Mesothelial cell of epicardium (in vitro differentiated cells): ENCODE results near the gene STOML1. TPM values are rescaled to one million over a fixed set of nuclear protein-coding genes. Genes with fewer than 3 reads are reported as not detected.

Source experiments
- DNase-seq, 2 experiments: peaks; one replicate each; pipeline ENCODE4 v3.0.0; 2021; ENCODE audit warnings: low spot score in 2 of 2; ENCODE audit not compliant: unreplicated experiment in 2 of 2
- H3K27ac Mint-ChIP-seq: 2 replicates; pipeline ENCODE4 v1.8.0; 2021; ENCODE audit warnings: mixed read lengths
- H3K27me3 Mint-ChIP-seq: 2 replicates; pipeline ENCODE4 v1.8.0; 2021; ENCODE audit warnings: low read depth, mixed read lengths
- H3K36me3 Mint-ChIP-seq: 2 replicates; pipeline ENCODE4 v1.8.0; 2021; ENCODE audit warnings: mixed read lengths
- H3K4me1 Mint-ChIP-seq: 2 replicates; pipeline ENCODE4 v1.8.0; 2021; ENCODE audit warnings: mixed read lengths
- H3K4me3 Mint-ChIP-seq: 2 replicates; pipeline ENCODE4 v1.8.0; 2021; ENCODE audit warnings: mild to moderate bottlenecking, moderate library complexity, mixed read lengths
- H3K9me3 Mint-ChIP-seq: 2 replicates; pipeline ENCODE4 v1.8.0; 2021; ENCODE audit warnings: mixed read lengths
- total RNA-seq: library from RNA; stranded (reverse); gene quantifications from 3 replicates; pipeline ENCODE4 v1.2.1, GENCODE V29; 2021
- TF ChIP-seq, protein P1 (sequence below): fragments of 200-600 bp; sonication (generic); IDR thresholded peaks from one replicate; pipeline ENCODE4 v1.5.0; 2021; ENCODE audit warnings: antibody characterized with exemption; ENCODE audit not compliant: unreplicated experiment

The STOML1 gene
- total RNA-seq, 1 donor from 2014 or later: 11.9 TPM

GRCh38 chr15:74025436-74025835 is 33.3 kb upstream of the STOML1 start:
- H3K36me3 Mint-ChIP-seq: peaks cover 25% of the 10 kb centered on the region
- no peak overlapping the region for H3K27ac Mint-ChIP-seq
- H3K4me3 Mint-ChIP-seq: no peak overlapping the region
- H3K9me3 Mint-ChIP-seq: no peaks in the 10 kb centered on the region
- TF ChIP-seq, protein P1, sequence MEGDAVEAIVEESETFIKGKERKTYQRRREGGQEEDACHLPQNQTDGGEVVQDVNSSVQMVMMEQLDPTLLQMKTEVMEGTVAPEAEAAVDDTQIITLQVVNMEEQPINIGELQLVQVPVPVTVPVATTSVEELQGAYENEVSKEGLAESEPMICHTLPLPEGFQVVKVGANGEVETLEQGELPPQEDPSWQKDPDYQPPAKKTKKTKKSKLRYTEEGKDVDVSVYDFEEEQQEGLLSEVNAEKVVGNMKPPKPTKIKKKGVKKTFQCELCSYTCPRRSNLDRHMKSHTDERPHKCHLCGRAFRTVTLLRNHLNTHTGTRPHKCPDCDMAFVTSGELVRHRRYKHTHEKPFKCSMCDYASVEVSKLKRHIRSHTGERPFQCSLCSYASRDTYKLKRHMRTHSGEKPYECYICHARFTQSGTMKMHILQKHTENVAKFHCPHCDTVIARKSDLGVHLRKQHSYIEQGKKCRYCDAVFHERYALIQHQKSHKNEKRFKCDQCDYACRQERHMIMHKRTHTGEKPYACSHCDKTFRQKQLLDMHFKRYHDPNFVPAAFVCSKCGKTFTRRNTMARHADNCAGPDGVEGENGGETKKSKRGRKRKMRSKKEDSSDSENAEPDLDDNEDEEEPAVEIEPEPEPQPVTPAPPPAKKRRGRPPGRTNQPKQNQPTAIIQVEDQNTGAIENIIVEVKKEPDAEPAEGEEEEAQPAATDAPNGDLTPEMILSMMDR: no peak
- no peaks in the 10 kb centered on the region for H3K4me1 Mint-ChIP-seq
- H3K27me3 Mint-ChIP-seq: no peaks in the 10 kb centered on the region
- no peak for DNase-seq

- H3K36me3 Mint-ChIP-seq: peaks cover 25% of the 10 kb centered on the region
- no peaks in the 10 kb centered on the region for H3K9me3 Mint-ChIP-seq
- TF ChIP-seq, protein P1: no peak
- H3K27me3 Mint-ChIP-seq: no peaks in the 10 kb centered on the region
- H3K4me1 Mint-ChIP-seq: no peaks in the 10 kb centered on the region
- no peak for DNase-seq
- H3K27ac Mint-ChIP-seq: no peak overlapping the region
- no peak overlapping the region for H3K4me3 Mint-ChIP-seq
Measured at GRCh38 chr15:74024687-74025086, 32.6 kb upstream of the STOML1 start.

GRCh38 chr15:74022706-74023470 is 30.8 kb upstream of the STOML1 start:
- no peak for DNase-seq
- Mint-ChIP-seq H3K4me3 (no peak overlapping the region), H3K27me3 (no peaks in the 10 kb centered on the region), H3K4me1 (no peaks in the 10 kb centered on the region), H3K36me3 (peaks cover 22% of the 10 kb centered on the region), H3K27ac (no peak overlapping the region), H3K9me3 (no peaks in the 10 kb centered on the region)
- TF ChIP-seq, protein P1: no peak

DNA sequence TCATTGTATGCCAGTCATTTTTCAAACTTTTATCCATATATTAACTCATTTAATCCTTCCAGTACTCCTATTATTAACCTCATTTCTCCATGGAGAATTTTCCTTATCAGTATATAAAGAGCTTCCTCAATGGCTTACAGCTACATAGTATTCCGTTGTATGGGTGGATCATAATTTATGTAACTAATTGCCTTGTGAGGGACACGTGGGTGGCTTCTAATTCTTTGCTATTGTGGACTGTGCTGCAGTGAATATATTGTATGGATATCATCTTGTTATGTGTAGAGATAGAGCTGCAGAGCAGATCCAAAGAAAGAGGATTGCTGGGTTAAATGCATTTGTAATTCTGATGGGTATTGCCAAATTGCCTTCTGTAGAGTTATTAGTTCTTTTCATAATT is 27.6 kb upstream of the STOML1 start:
- DNase-seq: no peak
- TF ChIP-seq, protein P1: no peak
- Mint-ChIP-seq H3K36me3 (peaks cover 24% of the 10 kb centered on the region), H3K27ac (no peak overlapping the region), H3K9me3 (no peaks in the 10 kb centered on the region), H3K4me1 (no peaks in the 10 kb centered on the region), H3K27me3 (no peaks in the 10 kb centered on the region), H3K4me3 (no peak overlapping the region)

DNA sequence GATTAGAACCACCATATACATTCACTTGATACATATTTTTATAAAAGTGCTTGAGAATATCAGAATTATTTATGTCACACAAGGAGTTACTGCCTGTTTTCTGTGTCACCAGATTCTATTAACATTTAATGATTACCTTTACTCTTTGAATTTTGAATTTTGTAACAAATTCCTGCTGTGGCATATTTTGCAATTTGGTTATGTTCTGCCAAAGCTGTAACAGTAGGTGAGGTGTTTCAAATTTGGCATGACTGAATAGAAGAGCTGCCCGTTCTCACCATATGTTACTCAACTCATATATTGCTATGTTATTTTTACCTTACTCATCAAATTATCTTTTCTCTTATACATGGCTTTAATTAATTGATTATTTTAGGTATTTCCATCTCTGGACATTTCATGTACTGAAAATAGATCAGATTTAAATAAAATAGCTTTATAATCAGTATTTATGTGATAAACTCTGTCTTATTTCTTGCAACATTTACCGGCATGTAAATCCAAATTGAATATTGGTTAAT is 21.3 kb upstream of the STOML1 start:
- H3K9me3 Mint-ChIP-seq: no peaks in the 10 kb centered on the region
- peaks cover 8% of the 10 kb centered on the region for H3K4me1 Mint-ChIP-seq
- no peak overlapping the region for H3K27ac Mint-ChIP-seq
- no peak overlapping the region for H3K4me3 Mint-ChIP-seq
- DNase-seq: no peak
- TF ChIP-seq, protein P1: no peak
- H3K27me3 Mint-ChIP-seq: no peaks in the 10 kb centered on the region
- peaks cover 20% of the 10 kb centered on the region for H3K36me3 Mint-ChIP-seq
